Measurements from ENCODE around the gene SLC9A3.

GRCh38 chr5:540071-540905 lies 16.0 kb upstream of the SLC9A3 start:
- TF ChIP-seq SIN3A (IDR thresholded peaks at IDR 0.05; ENCODE audit: low read depth): no peak
- TF ChIP-seq POLR2A (IDR thresholded peaks at IDR 0.05; ENCODE audit: borderline replicate concordance, extremely low read depth, insufficient read depth, insufficient read length): no peak
- no peak for TF ChIP-seq SP1 (IDR thresholded peaks at IDR 0.05; ENCODE audit: low read depth)
- TF ChIP-seq CTCF (IDR thresholded peaks at IDR 0.05 in 2 of 3, conservative IDR thresholded peaks at IDR 0.05 in 1 of 3; ENCODE audit: borderline replicate concordance in 1 of 3, insufficient read depth in 1 of 3, low read depth in 2 of 3, low read length in 2 of 3): no peak
- TF ChIP-seq CEBPB (IDR thresholded peaks at IDR 0.05; ENCODE audit: low read depth): no peak
- no peak for TF ChIP-seq EZH2phosphoT487 (IDR thresholded peaks at IDR 0.05; ENCODE audit: borderline replicate concordance)
